HL-60 (cell line): Measurements from ENCODE around the gene AGAP1.

Source experiments
- CTCF ChIP-seq: IDR thresholded peaks from one replicate; pipeline ENCODE4 v1.5.1; 2011; ENCODE audit warnings: low read length, control low read depth, inconsistent platforms; ENCODE audit not compliant: insufficient read depth
- POLR2AphosphoS5 ChIP-seq: IDR thresholded peaks from 2 replicates; pipeline ENCODE4 v1.6.1; 2012; ENCODE audit warnings: low read depth
- REST ChIP-seq: IDR thresholded peaks from 2 replicates; pipeline ENCODE4 v1.6.1; 2012; ENCODE audit warnings: low read depth; ENCODE audit not compliant: insufficient replicate concordance

DNA sequence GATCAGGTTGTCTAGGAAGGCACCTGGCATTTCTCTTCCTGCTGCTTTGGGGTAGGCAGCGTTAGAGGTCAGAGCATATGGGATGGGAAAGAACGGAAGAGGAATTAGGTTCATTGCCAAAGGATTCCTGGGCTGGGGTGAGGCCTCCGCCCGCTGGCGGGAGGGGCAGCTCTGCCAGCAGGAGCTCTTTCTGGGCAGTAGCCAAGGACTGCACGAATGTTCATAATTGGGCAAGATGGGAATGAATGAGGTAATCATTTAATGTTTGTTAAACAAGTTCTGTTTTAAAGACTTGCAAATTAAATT is 253.9 kb downstream of the AGAP1 start:
- no peak for TF ChIP-seq CTCF
- TF ChIP-seq POLR2AphosphoS5: no peak
- no peak for TF ChIP-seq REST
